NT2/D1 (cell line): ENCODE measurements around the gene DNM3.

Experiments used
- YY1 ChIP-seq: IDR thresholded peaks from 2 replicates; pipeline ENCODE4 v1.6.1; 2011; ENCODE audit not compliant: insufficient read length, insufficient read depth
- ZNF274 ChIP-seq: IDR thresholded peaks from 2 replicates; pipeline ENCODE4 v1.6.1; 2011; ENCODE audit warnings: mild to moderate bottlenecking, low read depth, low read length

GRCh38 chr1:171792656-171793369, 48.5 kb upstream of the DNM3 start:
- TF ChIP-seq ZNF274 (no peak), YY1 (no peak)
